ENCODE results near the gene CCM2. TPM values are rescaled to one million over a fixed set of nuclear protein-coding genes. Genes with fewer than 3 reads are reported as not detected.

Gene CCM2
- total and polyA plus RNA-seq, 2 of the 8 experiments (the other 6 are each of a cell fraction or from before 2014, with no cell fraction given): 31.6 to 41.2 TPM

GRCh38 chr7:44985033-44985695 lies 14.8 kb upstream of the CCM2 start:
- 0 out of 2 replicates have a peak overlapping the region, but pooled peaks have one; percentile 54 for H3K27ac ChIP-seq (ENCODE audit: low read depth, low read length)
- H3K4me2 ChIP-seq (ENCODE audit: insufficient read depth in 1 of 2, low read depth in 2 of 2, low read length in 2 of 2): peak overlapping the region; percentile 88 to 98
- no peak overlapping the region for H2BK5ac ChIP-seq (ENCODE audit: low read depth, low read length)
- ChIA-PET POLR2A (ENCODE audit: partially characterized antibody) (interaction anchor here (0.6 to 13.3 kb wide), 31 partner anchors 7 to 270 kb away, joined by 3 to 327 read pairs (median 3); partner anchors contain the start of genes CCM2, H2AZ2, PPIA and TBRG4), CTCF (ENCODE audit: partially characterized antibody) (interaction anchor here (0.8 to 5.4 kb wide), 3 partner anchors 11 to 102 kb away, joined by 3 to 43 read pairs (median 3); no protein-coding TSS in a partner anchor)
- H3K4me1 ChIP-seq (replicated peaks in 1 of 4; ENCODE audit: control insufficient read depth in 3 of 4, insufficient read depth in 4 of 4, low read length in 3 of 4): peaks cover 0 to 7% (median 5%) of the 10 kb centered on the region in 4 experiments; a peak in 3 of 7 replicates
- no peaks in the 10 kb centered on the region for H3K9me3 ChIP-seq (ENCODE audit: insufficient read depth in 2 of 2, low read depth in 1 of 2, low read length in 1 of 2)
- H3K79me2 ChIP-seq (ENCODE audit: control insufficient read depth in 1 of 2, insufficient read depth in 2 of 2, low read length in 2 of 2): peaks cover 18 to 26% of the 10 kb centered on the region in 2 experiments
- peaks cover 17 to 39% (median 33%) of the 10 kb centered on the region in 4 experiments for H3K36me3 ChIP-seq (ENCODE audit: control insufficient read depth in 2 of 4, insufficient read depth in 4 of 4, low read length in 3 of 4)
- TF ChIP-seq POLR2AphosphoS5 (IDR thresholded peaks at IDR 0.05; ENCODE audit: low read depth, low read length) (peak; percentile 40; the same call in 1 of the 2 replicates), GABPA (IDR thresholded peaks at IDR 0.05; ENCODE audit: borderline replicate concordance, insufficient read depth, low read length) (no peak), SP4 (IDR thresholded peaks at IDR 0.05; ENCODE audit: low read length) (no peak), EZH2 (IDR thresholded peaks at IDR 0.05; ENCODE audit: low read depth, low read length, severe bottlenecking) (no peak)
- H3K14ac ChIP-seq (ENCODE audit: insufficient read length): no peak overlapping the region
- H4K8ac ChIP-seq (ENCODE audit: extremely low read depth, insufficient read depth, low read length): no peak overlapping the region
- H2AK5ac ChIP-seq (ENCODE audit: low read depth, low read length): no peak overlapping the region
- H3K18ac ChIP-seq (ENCODE audit: extremely low read depth, low read length): no peak overlapping the region
- peak overlapping the region; percentile 35 to 98 (median 98) for H3K9ac ChIP-seq (replicated peaks in 1 of 4; ENCODE audit: extremely low read depth in 1 of 4, low read depth in 3 of 4, low read length in 3 of 4)
- H2BK15ac ChIP-seq (ENCODE audit: low read length): no peak overlapping the region
- no peak overlapping the region for H3K23ac ChIP-seq (ENCODE audit: insufficient read length)
- peak overlapping the region; percentile 89 to 97 (median 94) for H3K4me3 ChIP-seq (ENCODE audit: extremely low read depth in 1 of 4, insufficient read depth in 2 of 4, low read depth in 3 of 4, low read length in 4 of 4)
- no peaks in the 10 kb centered on the region for H3K27me3 ChIP-seq (replicated peaks in 1 of 4; ENCODE audit: control insufficient read depth in 3 of 4, extremely low read depth in 1 of 4, insufficient read depth in 3 of 4, low read length in 3 of 4)
- H3K23me2 ChIP-seq (ENCODE audit: low read depth, low read length): peaks cover 9% of the 10 kb centered on the region; the same call in 1 of the 2 replicates
- peaks cover 8 to 18% of the 10 kb centered on the region in 2 experiments for H4K20me1 ChIP-seq (replicated peaks in 1 of 2; ENCODE audit: control insufficient read depth in 1 of 2, insufficient read depth in 2 of 2, low read length in 2 of 2)
- H2BK120ac ChIP-seq (replicated peaks; ENCODE audit: low read depth, low read length): no peak overlapping the region
- no peak overlapping the region for H3K4ac ChIP-seq (replicated peaks; ENCODE audit: insufficient read length, low read depth, low read length)
- no peak overlapping the region for H3K56ac ChIP-seq (replicated peaks; ENCODE audit: insufficient read length, low read depth, low read length)
- no peaks in the 10 kb centered on the region for H3K79me1 ChIP-seq (ENCODE audit: low read depth, low read length)
- H4K91ac ChIP-seq (replicated peaks; ENCODE audit: insufficient read length, low read length): no peak overlapping the region
- no peak overlapping the region for H2AFZ ChIP-seq (ENCODE audit: low read length)
- no peak overlapping the region for H4K5ac ChIP-seq (ENCODE audit: insufficient read length, low read depth, low read length)
- no peak overlapping the region for H2BK20ac ChIP-seq (ENCODE audit: low read length)
- FAIRE-seq (no peak), DNase-seq (ENCODE audit: low read depth in 1 of 2, low spot score in 2 of 2) (no peak)
- 80% methylated on average over 6 of the region's 6 CpGs; no CpG with 5 or more reads in 1 of the 2 experiments for WGBS, 2 experiments (ENCODE audit: extremely low coverage in 1 of 2, insufficient coverage in 1 of 2, insufficient read length in 1 of 2, insufficient replicate concordance in 2 of 2, low coverage in 1 of 2, low lambda C conversion rate in 2 of 2, missing lambda C conversion rate in 1 of 2)
- no peak overlapping the region for H2BK12ac ChIP-seq (ENCODE audit: low read depth, low read length)

Data from H1 (cell line).